Neutrophil (primary cell): ENCODE measurements around the gene SERPINB4.

ENCODE experiments used
- H3K27ac ChIP-seq: fragments of 200-600 bp; sonication (generic); 2 replicates; pipeline ENCODE4 v1.5.1; 2016; ENCODE audit warnings: mild to moderate bottlenecking, moderate library complexity
- H3K27me3 ChIP-seq: fragments of 200-600 bp; sonication (generic); 2 replicates; pipeline ENCODE4 v1.6.0; 2016; ENCODE audit warnings: mild to moderate bottlenecking
- H3K36me3 ChIP-seq: fragments of 200-600 bp; sonication (generic); 2 replicates; pipeline ENCODE4 v1.5.1; 2017
- H3K4me1 ChIP-seq, 2 experiments: fragments of 200-600 bp in 1 of 2; sonication (generic) in 1 of 2; 1 replicate in 1 of 2; 2 replicates in 1 of 2; pipeline versions ENCODE4 v1.5.1 to v1.6.1; 2013 to 2016; ENCODE audit warnings: low read depth in 1 of 2, low read length in 1 of 2, mild to moderate bottlenecking in 1 of 2, moderate library complexity in 1 of 2; ENCODE audit not compliant: control insufficient read depth in 1 of 2, insufficient read depth in 1 of 2
- H3K4me3 ChIP-seq, 2 experiments: fragments of 200-600 bp in 1 of 2; sonication (generic) in 1 of 2; 1 replicate in 1 of 2; 2 replicates in 1 of 2; pipeline ENCODE4 v1.5.1; 2013 to 2016; ENCODE audit warnings: low read depth in 1 of 2, low read length in 1 of 2, mild to moderate bottlenecking in 1 of 2, moderate library complexity in 1 of 2
- H3K9me3 ChIP-seq: fragments of 200-600 bp; sonication (generic); 2 replicates; pipeline ENCODE4 v1.5.1; 2016
- CTCF ChIP-seq: fragments of 200-600 bp; sonication (generic); IDR thresholded peaks from 2 replicates; pipeline ENCODE4 v1.5.1; 2016; ENCODE audit warnings: antibody characterized with exemption

Gene SERPINB4

DNA sequence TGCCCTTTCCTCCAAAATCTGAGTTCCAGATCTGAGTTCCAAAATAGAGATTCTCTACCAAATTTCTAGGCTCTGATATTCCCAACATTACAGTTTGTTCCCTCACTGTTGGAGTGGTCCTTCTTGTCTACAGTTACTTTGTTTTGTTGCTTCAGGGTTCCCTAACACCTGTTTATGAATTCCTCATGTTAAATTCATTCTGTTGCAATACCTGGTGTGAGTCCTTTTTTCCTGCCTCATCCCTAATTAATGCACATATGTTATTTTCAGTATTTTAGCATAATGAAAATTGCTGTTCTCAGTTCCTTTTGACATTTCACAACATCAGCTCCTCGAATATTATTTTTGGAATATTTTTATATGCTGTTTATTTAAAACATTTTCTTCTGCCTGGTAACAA lies 40.7 kb downstream of the SERPINB4 start:
- H3K4me1 ChIP-seq: no peaks in the 10 kb centered on the region
- no peak overlapping the region for H3K27ac ChIP-seq

DNA sequence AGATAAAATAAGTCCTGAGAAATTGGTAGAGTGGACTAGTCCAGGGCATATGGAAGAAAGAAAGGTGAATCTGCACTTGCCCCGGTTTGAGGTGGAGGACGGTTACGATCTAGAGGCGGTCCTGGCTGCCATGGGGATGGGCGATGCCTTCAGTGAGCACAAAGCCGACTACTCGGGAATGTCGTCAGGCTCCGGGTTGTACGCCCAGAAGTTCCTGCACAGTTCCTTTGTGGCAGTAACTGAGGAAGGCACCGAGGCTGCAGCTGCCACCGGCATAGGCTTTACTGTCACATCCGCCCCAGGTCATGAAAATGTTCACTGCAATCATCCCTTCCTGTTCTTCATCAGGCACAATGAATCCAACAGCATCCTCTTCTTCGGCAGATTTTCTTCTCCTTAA lies 47.1 kb downstream of the SERPINB4 start:
- Histone ChIP-seq H3K9me3 (no peaks in the 10 kb centered on the region), H3K27me3 (no peaks in the 10 kb centered on the region), H3K4me1 (no peaks in the 10 kb centered on the region), H3K36me3 (no peaks in the 10 kb centered on the region), H3K27ac (no peak overlapping the region), H3K4me3 (no peak overlapping the region)
- TF ChIP-seq CTCF: no peak

More for the DNA sequence above, 40.7 kb downstream of the SERPINB4 start:
- H3K4me3 ChIP-seq: no peak overlapping the region
- H3K36me3 ChIP-seq: no peaks in the 10 kb centered on the region
- no peak for TF ChIP-seq CTCF
- H3K9me3 ChIP-seq: no peaks in the 10 kb centered on the region
- H3K27me3 ChIP-seq: no peaks in the 10 kb centered on the region

- H3K27me3 ChIP-seq: no peaks in the 10 kb centered on the region
- no peak for TF ChIP-seq CTCF
- H3K36me3 ChIP-seq: no peaks in the 10 kb centered on the region
- no peaks in the 10 kb centered on the region for H3K9me3 ChIP-seq
- H3K4me1 ChIP-seq: peaks cover 12 to 15% of the 10 kb centered on the region in 2 experiments
- H3K4me3 ChIP-seq: no peak overlapping the region
- H3K27ac ChIP-seq: no peak overlapping the region
Measured at GRCh38 chr18:63592471-63592870, 51.6 kb downstream of the SERPINB4 start.

DNA sequence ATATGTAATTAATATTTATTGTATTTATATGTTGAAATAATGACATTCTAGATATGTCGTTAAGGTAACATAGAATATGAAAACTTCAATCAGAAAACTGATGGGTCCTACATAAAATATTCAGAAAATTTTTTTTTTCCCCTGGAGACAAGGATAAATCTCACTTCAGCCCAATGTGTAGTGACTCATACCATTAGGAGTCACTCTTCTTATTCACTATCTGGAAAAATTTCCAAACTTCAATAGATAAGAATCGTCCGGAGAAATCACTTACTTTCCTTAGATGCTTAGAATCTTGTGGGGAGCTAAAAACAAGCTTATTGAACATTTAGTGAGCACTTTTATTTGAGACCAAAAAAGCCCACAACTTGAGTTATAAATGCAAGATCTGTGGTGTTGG lies 52.3 kb downstream of the SERPINB4 start:
- H3K4me3 ChIP-seq: no peak overlapping the region
- H3K9me3 ChIP-seq: no peaks in the 10 kb centered on the region
- H3K4me1 ChIP-seq: peaks cover 12 to 15% of the 10 kb centered on the region in 2 experiments
- H3K27ac ChIP-seq: no peak overlapping the region
- no peak for TF ChIP-seq CTCF
- no peaks in the 10 kb centered on the region for H3K36me3 ChIP-seq
- H3K27me3 ChIP-seq: no peaks in the 10 kb centered on the region

DNA sequence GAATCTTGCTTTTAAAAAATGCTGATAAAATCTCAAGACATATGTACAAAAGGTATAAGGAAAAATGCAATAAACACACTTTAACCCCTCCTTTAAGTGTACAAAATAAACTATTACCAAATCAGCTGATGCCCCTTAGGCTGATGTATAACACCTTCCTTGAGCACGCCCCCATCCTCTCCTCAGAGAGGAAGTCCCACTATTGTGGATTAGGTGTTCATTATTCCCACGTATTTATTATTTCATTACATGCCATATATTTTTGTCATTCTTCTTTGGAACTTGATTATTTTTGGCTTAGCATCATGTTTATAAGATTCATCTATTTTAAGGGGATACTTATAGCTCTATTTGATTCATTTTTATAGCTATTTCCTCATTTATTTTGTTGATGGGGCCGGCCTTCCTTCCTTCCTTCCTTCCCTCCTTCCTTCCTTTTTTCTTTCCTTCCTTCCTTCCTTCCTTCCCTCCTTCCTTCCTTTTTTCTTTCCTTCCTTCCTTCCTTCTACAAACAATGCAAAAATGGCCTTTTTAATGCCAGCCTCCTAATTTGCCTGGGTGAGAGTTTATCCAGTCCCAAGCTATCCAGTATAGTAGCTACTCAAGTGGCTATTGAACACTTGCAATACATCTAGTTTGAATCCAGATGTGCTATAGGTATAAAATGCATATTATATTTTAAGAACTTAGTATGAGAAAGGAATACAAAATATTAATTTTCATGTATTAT lies 52.9 kb downstream of the SERPINB4 start:
- Histone ChIP-seq H3K36me3 (no peaks in the 10 kb centered on the region), H3K9me3 (no peaks in the 10 kb centered on the region), H3K4me1 (peaks cover 12 to 19% of the 10 kb centered on the region in 2 experiments), H3K27ac (peak overlapping the region; percentile 63), H3K27me3 (no peaks in the 10 kb centered on the region), H3K4me3 (no peak overlapping the region)
- no peak for TF ChIP-seq CTCF
